GM23338 (cell line): Measurements from ENCODE around the gene CEP70.

ENCODE experiments used
- TF ChIP-seq, protein P1 (sequence below), 2 experiments: fragments of 200-600 bp in 1 of 2; sonication (generic) in 1 of 2; conservative IDR thresholded peaks; 2 replicates each; pipeline versions ENCODE4 v1.5.1 to v1.6.1; 2016 to 2017; ENCODE audit warnings: antibody characterized with exemption in 2 of 2, low read depth in 2 of 2, mild to moderate bottlenecking in 2 of 2, moderate library complexity in 1 of 2
- TF ChIP-seq, protein P2 (sequence below): IDR thresholded peaks from one replicate; pipeline ENCODE4 v1.6.1; 2018; ENCODE audit warnings: antibody characterized with exemption; ENCODE audit not compliant: unreplicated experiment

DNA sequence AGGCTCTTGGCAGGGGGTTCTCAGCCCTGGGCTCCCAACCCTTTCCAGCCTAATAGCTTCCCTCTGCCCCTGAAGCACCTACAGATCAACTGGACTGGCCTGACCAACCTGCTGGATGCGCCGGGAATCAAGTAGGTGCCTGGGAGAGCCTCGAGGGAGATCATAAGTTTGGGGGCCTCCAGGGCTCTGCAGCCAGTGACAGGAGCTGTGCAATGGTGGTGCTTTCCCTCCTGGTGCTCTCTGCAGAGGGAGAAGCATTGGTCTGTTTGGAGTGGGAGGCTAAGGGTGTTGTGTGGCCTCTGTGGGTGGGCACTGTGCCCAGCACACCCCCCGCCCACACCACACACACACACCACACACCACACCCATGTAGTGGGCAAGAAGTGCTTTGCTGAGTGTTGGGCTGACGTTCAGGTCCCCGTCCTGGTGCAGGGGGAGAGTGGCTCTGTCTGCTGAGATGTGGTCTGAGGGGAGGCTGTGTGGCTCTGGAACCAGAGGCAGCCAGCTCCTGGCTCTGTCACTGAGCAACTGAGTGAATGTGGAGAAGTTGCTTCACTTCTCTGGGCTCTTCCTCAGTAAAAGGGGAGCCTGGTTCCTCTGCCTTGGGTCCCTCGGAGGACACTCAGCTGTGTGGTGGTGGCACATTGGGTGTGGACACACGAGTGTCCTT, 133.4 kb downstream of the CEP70 start:
- TF ChIP-seq, protein P1, sequence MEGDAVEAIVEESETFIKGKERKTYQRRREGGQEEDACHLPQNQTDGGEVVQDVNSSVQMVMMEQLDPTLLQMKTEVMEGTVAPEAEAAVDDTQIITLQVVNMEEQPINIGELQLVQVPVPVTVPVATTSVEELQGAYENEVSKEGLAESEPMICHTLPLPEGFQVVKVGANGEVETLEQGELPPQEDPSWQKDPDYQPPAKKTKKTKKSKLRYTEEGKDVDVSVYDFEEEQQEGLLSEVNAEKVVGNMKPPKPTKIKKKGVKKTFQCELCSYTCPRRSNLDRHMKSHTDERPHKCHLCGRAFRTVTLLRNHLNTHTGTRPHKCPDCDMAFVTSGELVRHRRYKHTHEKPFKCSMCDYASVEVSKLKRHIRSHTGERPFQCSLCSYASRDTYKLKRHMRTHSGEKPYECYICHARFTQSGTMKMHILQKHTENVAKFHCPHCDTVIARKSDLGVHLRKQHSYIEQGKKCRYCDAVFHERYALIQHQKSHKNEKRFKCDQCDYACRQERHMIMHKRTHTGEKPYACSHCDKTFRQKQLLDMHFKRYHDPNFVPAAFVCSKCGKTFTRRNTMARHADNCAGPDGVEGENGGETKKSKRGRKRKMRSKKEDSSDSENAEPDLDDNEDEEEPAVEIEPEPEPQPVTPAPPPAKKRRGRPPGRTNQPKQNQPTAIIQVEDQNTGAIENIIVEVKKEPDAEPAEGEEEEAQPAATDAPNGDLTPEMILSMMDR (conservative IDR thresholded peaks at IDR 0.05; ENCODE audit: low read depth in 2 of 2), result no peak
- TF ChIP-seq, protein P2, sequence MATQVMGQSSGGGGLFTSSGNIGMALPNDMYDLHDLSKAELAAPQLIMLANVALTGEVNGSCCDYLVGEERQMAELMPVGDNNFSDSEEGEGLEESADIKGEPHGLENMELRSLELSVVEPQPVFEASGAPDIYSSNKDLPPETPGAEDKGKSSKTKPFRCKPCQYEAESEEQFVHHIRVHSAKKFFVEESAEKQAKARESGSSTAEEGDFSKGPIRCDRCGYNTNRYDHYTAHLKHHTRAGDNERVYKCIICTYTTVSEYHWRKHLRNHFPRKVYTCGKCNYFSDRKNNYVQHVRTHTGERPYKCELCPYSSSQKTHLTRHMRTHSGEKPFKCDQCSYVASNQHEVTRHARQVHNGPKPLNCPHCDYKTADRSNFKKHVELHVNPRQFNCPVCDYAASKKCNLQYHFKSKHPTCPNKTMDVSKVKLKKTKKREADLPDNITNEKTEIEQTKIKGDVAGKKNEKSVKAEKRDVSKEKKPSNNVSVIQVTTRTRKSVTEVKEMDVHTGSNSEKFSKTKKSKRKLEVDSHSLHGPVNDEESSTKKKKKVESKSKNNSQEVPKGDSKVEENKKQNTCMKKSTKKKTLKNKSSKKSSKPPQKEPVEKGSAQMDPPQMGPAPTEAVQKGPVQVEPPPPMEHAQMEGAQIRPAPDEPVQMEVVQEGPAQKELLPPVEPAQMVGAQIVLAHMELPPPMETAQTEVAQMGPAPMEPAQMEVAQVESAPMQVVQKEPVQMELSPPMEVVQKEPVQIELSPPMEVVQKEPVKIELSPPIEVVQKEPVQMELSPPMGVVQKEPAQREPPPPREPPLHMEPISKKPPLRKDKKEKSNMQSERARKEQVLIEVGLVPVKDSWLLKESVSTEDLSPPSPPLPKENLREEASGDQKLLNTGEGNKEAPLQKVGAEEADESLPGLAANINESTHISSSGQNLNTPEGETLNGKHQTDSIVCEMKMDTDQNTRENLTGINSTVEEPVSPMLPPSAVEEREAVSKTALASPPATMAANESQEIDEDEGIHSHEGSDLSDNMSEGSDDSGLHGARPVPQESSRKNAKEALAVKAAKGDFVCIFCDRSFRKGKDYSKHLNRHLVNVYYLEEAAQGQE, result no peak
